ENCODE data around the gene ADAM12.

DNA sequence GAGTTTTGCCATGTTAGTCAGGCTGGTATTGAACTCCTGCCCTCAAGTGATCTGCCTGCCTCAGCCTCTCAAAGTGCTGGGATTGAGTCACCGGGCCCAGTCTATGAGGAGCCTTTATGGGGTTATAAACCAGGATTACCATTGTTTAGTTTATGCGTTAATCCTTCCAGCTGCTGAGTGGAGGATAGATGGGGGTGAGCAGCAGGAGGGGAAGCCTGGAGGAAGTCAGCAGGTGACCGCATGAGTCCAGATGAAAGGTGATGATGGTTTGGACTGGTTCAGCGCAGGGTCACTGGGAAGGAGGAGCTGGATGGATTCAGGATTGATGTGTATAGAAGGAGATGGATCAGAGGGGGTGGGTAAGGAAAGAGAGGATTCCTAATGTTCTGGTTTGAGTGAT lies 197.1 kb downstream of the ADAM12 start:
- TF ChIP-seq NR2C2 (CRISPR knock-in tag; IDR thresholded peaks at IDR 0.05; ENCODE audit: borderline replicate concordance) (no peak), ZNF792 (CRISPR knock-in tag; IDR thresholded peaks at IDR 0.05) (no peak), CBX5 (CRISPR knock-in tag; IDR thresholded peaks at IDR 0.05; ENCODE audit: borderline replicate concordance) (no peak), ZBTB8A (CRISPR knock-in tag; IDR thresholded peaks at IDR 0.05; ENCODE audit: borderline replicate concordance, low read depth) (no peak), RFX5 (IDR thresholded peaks at IDR 0.05; ENCODE audit: low read depth, low read length) (no peak), NFYB (CRISPR knock-in tag; IDR thresholded peaks at IDR 0.05) (no peak), FOXJ3 (CRISPR knock-in tag; IDR thresholded peaks at IDR 0.05; ENCODE audit: borderline replicate concordance) (no peak), POLR2A (IDR thresholded peaks at IDR 0.05; ENCODE audit: insufficient read depth in 1 of 2, low read depth in 2 of 2, low read length in 2 of 2) (no peak), SP5 (CRISPR knock-in tag; IDR thresholded peaks at IDR 0.05; ENCODE audit: borderline replicate concordance, low read depth) (no peak), BHLHE40 (IDR thresholded peaks at IDR 0.05; ENCODE audit: low read length) (no peak), NFATC3 (CRISPR knock-in tag; IDR thresholded peaks at IDR 0.05) (no peak)
- TF ChIP-seq, protein P1, sequence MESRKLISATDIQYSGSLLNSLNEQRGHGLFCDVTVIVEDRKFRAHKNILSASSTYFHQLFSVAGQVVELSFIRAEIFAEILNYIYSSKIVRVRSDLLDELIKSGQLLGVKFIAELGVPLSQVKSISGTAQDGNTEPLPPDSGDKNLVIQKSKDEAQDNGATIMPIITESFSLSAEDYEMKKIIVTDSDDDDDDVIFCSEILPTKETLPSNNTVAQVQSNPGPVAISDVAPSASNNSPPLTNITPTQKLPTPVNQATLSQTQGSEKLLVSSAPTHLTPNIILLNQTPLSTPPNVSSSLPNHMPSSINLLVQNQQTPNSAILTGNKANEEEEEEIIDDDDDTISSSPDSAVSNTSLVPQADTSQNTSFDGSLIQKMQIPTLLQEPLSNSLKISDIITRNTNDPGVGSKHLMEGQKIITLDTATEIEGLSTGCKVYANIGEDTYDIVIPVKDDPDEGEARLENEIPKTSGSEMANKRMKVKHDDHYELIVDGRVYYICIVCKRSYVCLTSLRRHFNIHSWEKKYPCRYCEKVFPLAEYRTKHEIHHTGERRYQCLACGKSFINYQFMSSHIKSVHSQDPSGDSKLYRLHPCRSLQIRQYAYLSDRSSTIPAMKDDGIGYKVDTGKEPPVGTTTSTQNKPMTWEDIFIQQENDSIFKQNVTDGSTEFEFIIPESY (CRISPR knock-in tag; IDR thresholded peaks at IDR 0.05): no peak
